ENCODE data around the gene CBX1.
"Not testable (repeated sequence)": the region's sequence is repeated elsewhere in the genome, so short reads cannot be mapped to it uniquely, and the experiment has no call there.

The CBX1 gene

DNA sequence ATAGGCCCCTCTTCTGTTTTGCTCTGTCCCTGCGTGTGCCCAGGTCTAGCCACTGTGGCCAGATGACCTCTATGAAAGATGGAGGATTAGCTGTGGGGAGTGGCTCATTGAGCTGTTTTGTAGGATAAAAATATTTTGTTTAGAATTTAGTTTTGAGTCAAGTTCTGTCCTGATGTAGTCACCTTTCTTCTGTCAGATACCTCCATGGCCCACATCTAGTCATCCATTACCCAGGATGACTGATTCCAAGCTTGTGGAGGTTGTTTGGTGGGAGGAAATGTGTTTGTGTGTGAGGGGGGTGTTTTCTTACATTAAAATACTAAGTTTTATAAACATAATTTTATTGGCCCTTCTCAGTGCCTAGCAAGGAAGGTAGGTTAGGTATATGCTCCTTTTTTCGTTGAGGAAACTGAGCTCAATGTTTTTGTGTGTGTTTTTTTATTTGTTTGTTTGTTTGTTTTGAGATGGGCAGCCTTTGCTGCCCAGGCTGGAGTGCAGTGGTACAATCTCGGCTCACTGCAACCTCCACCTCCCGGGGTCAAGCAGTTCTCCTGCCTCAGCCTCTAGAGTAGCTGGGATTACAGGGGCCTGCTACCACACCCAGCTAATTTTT lies 22.6 kb upstream of the CBX1 start:
- no peak for DNase-seq (ENCODE audit: low read depth in 3 of 3)

- no peak for DNase-seq (ENCODE audit: low read depth in 3 of 3)
Measured at GRCh38 chr17:48123111-48123510, 21.8 kb upstream of the CBX1 start.

DNA sequence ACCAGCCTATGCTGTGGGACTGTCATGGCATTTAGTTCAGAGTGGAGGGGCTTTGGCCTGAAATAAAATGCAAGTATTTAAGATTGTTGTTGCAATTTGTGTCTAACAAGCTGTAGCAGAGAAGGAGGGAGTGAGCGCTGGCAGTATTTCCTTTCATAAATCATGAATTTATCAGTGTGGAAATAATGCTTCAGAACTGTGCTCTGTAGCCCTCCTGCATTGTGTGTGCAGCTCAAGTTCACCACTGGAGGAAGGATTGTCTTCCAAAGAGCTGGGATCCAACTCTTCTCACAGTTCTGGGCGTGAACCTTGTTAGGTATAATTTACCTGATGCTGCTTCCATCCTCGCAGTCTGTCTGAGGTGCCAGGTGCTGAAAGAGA lies 21.4 kb upstream of the CBX1 start:
- no peak for DNase-seq (ENCODE audit: low read depth in 3 of 3)

DNA sequence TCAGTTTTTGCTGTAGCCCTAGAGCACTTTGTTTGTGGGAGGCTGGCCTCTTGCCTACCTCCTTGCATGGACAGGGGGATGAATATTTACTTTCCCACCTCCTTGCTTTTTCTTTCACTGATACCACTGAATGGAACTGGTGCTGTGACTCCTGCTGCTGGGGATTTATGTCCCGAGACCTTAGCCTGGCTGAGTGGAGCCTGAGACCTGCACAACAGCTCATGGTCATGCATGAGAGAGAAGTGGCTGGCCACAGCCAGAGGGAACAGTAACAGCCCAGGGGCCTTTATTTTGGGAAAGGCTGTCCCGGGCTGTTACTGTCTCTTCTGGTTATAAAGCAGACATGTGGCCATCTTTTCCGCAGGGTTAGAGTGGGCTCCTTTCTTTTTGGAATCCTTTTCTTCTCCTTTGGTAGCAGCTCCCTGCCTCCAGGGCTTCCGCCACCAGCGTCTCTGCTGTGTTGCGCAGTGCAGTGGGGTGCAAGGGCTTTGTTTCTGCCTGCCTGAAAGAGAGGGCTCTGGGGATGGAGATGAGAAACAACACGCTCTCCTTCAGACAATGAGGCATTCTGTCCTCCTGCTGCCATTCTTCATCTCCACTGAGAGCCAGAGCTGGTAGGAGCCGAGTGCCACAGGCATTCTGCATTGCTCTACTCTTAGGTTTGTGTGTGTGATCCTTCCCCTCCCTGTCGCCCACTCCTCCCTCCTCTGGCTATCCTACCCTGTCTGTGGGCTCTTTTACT lies 20.8 kb upstream of the CBX1 start:
- no peak for DNase-seq (ENCODE audit: low read depth in 3 of 3)

DNA sequence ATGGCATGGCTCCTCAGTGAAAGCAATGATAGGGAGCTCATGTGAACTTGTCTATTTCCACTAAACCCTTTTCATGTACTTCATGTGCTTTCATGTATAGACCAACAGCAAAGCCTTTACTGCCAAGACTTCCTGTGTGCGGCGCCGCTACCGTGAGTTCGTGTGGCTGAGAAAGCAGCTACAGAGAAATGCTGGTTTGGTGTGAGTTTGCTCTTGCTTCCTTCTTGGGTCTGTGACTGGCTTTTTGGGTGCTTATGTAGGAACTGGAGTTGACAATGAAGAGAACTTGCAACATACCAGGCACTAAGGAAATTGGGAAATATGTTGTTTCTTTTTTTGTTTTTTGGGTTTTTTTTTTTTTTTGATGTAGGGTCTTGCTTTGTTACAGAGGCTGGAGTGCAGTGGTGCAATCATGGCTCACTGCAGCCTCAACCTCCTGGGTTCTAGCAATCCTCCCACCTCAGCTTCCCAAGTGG lies 12.0 kb upstream of the CBX1 start:
- peak in 1 of 3 experiments; percentile 8 for DNase-seq (ENCODE audit: low read depth in 3 of 3)

GRCh38 chr17:48111937-48112241 lies 10.6 kb upstream of the CBX1 start:
- no peak for DNase-seq (ENCODE audit: low read depth in 3 of 3)

DNA sequence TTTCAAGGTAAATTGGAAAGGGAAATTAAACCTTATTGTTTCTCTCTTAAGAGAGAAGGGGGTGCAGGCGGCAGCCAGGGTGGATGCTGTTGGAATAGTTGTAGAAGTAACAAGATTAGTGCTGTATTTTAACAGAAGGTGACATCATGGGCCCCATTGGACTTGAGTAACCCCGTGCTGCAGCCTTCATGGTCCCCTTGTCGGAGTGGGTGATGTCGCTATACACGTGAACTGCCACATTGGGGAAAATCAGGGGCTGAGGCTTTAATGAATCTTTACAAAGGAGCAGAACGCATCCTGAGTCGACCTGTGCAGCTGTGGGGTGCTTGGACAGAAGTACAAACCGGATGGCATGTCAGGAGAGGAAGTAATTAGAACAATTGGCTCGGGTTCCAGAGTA lies 9.5 kb upstream of the CBX1 start:
- DNase-seq (ENCODE audit: low read depth in 3 of 3), result no peak

- peak; percentile 84 to 94 (median 87) for DNase-seq (ENCODE audit: low read depth in 3 of 3)
Measured at GRCh38 chr17:48107137-48108055, 6.1 kb upstream of the CBX1 start, which contains the start of gene SNX11. Gene SNX11 (plus strand): TSS chr17:48107766. CDS start chr17:48112044, 4,278 bp downstream.

GRCh38 chr17:48106802-48107136 lies 5.5 kb upstream of the CBX1 start:
- DNase-seq (ENCODE audit: low read depth in 3 of 3), result no peak

DNA sequence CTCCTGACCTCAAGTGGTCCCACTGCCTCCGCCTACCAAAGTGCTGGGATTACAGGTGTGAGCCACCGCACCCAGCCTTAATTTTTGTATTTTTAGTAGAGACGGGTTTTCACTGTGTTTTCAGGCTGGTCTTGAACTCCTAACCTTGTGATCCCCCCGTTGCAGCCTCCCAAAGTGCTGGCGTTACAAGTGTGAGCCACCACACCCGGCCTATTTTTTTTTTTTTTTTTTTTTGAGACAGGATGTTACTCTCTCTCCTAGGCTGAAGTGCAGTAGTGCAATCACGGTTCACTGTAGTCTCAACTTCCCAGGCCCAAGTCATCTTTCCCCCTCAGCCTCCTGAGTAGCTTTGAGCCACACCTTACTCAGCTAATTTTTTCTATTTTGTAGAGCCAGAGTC lies 3.2 kb upstream of the CBX1 start:
- DNase-seq (ENCODE audit: low read depth in 3 of 3), result no peak

DNA sequence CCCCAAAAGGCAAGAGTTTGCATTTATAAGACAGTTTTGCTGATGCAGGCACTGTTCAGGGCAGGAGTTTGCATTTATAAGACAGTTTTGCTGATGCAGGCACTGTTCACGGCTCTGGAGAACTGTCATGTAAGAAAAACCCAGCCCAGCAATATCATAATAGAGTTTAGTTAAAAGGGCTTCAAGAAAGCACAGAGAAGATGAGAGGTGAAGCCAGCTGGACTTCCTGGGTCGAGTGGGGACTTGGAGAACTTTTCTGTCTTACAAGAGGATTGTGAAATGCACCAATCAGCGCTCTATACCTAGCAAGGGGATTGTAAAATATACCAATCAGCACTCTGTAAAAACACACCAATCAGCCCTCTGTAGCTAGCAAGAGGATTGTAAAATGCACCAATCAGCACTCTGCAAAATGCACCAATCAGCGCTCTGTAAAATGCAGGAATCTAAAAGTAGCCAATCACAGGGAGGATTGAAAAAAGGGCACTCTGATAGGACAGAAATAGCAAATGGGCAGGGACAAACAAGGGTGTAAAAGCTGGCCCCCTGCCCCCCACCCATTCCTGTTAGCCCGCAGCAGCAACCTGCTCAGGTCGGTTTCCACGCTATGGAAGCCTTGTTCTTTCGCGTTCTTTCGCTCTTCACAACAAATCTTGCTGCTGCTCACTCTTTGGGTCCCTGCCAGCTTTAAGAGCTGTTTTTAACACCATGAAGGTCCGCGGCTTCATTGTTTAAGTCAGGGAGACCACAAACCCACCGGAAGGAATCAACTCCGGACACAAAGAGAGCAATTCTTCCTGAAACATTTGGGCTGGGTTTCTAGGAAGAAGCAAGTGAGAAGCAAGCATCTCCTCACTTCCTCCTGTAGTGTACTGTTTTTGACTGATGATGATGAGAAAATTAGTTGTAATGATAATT lies 1.8 kb upstream of the CBX1 start:
- no peak for DNase-seq (ENCODE audit: low read depth in 3 of 3)

DNA sequence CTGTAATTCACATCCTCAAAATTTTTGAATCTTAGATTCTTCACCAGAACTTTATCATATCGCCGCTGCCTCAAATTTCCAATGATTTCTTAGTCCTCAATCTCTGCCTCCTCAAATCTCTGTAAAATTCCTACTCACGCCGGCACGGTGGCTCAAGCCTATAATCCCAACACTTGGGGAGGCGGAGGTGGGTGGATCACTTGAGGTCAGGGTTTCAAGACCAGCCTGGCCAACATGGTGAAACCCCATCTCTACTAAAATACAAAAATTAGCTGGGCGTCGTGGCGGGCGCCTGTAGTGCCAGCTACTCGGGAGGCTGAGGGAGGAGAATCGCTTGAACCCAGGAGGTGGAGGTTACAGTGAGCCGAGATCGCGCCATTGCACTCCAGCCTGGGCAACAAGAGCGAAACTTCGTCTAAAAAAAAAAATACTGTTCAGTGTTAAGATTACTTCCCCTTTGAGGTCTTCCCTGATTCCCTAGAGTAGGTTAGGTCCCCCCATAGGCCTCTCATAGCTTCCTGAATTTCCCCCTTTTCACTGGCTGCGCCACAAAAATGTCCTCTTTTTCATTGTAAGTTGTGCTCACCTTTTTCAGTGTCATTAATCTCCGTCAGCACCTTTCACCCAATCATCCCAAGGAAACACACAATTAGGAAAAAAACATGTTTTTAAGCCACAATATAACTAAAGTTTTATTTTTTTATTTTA lies 919 bp upstream of the CBX1 start:
- no peak for DNase-seq (ENCODE audit: low read depth in 3 of 3)

DNA sequence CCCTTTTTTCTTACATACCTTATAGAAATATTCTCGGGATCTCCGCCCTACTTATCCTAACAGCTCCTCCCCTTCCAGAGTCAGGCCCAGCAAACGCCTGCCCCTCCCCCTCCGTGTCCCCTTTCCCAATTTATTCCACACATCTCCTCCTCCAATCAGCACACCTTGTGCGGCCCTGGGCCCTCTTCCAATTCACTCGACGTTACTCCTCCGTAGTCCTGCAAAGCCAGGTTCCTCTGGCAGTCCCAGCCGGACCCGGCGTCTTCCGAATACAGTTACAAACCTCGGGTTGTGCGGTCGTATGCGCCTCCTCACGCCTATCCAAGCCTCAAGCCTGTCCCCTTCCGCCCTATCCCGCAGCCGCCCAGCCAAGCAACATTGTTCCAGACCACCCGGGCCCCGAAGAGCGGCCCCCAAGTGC lies 677 bp downstream of the CBX1 start:
- DNase-seq (ENCODE audit: low read depth in 3 of 3), result no peak

DNA sequence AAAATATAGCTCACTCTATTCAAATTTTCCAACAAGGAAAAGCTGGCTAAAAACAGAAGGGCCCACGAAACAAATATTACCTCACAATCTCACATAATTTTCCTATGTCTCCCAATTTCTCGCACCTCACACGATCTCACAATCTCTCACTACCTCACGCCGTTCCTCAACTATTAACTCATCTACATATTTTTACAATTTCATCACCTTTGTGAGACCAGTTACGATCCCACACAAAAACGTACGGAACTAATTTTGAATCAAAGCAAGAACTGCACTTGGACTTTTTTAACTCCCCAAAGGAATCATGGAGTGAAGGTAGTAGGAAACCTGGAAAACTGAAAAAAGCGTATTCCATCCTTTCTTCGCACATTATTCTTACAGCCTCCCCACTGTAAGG lies 1.1 kb downstream of the CBX1 start:
- no peak for DNase-seq (ENCODE audit: low read depth in 3 of 3)

DNA sequence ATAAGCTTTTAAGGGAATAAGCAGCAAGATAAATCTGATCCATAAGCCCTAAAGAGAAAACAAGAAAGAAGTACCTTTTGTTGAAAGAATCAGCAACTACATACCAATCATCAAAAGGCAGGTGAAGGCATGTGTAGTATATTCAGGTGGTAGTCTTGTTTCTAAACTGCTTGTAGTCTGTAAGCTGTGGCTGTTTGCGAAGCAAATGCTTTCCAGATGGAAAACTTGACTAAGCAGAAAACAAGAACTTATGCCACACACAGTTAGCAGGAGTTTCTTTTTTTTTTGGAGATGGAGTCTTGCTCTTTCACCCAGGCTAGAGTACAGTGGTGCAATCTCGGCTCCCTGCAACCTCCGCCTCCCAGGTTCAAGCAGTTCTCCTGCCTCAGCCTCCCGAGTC lies 5.7 kb downstream of the CBX1 start:
- no peak for DNase-seq (ENCODE audit: low read depth in 3 of 3)

DNA sequence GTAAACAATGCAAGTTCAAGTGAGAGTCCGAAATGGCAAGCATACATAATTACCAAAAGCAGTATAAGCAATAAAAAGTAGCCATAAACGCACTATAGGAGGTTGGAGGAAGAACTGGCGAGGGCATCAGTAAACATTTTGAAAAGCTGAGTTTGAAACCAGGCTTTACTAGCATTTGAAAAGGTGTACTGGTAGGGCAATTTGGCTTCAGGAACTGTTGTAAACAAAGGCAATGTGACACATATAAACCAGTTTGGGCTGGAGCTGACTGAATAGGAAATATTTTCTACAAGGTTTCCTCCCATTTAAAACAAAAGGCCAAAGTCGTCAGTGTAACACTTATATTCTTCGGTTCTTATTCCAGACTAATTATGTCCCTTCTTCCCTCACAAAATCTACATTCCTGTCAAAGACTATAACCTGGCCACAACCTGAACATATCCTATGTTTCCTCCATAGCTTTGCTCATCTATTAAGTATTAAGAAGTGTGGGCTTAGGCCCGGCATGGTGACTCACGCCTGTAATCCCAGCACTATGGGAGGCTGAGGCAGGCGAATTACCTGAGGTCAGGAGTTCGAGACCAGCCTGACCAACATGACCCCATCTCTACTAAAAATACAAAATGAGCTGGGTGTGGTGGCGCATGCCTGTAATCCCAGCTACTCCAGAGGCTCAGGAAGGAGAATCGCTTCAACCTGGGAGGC lies 7.8 kb downstream of the CBX1 start:
- no peak for DNase-seq (ENCODE audit: low read depth in 3 of 3)

- DNase-seq (ENCODE audit: low read depth in 3 of 3), result no peak
Measured at GRCh38 chr17:48084932-48085331, 16.3 kb downstream of the CBX1 start.

DNA sequence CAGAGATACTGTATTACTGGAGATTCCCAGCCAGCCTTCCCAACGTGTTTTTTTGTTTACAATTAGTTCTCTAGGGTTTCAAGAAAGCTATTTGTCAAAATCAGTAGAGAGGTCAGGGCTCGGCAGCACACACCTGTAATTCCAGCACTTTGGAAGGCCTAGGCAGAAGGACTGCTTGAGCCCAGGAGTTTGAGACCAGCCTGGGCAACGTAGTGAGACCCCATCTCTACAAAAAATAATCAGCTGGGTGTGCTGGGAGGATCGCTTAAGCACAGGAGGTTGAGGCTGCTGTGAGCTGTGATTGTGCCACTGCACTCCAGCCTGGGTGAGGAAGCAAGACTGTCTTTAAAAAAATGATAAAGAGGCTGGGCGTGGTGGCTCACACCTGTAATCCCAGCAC lies 19.4 kb downstream of the CBX1 start:
- no peak for DNase-seq (ENCODE audit: low read depth in 3 of 3)

DNA sequence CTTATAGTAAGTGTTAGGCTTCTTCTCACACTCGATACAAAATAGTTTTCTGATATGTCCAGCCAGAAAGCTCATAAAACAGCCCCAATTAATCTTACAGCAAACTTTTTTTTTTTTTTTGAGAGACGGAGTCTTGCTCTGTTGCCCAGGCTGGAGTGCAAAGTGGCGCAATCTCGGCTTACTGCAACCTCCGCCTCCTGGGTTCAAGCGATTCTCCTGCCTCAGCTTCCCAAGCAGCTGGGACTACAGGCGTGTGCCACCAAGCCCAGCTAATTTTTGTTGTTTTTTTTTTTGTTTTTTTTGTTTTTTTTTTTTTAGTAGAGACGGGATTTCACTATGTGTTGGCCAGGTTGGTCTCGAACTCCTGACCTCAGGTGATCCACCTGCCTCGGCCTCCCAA lies 24.1 kb downstream of the CBX1 start:
- DNase-seq (ENCODE audit: low read depth in 3 of 3), result not testable (repeated sequence)

DNA sequence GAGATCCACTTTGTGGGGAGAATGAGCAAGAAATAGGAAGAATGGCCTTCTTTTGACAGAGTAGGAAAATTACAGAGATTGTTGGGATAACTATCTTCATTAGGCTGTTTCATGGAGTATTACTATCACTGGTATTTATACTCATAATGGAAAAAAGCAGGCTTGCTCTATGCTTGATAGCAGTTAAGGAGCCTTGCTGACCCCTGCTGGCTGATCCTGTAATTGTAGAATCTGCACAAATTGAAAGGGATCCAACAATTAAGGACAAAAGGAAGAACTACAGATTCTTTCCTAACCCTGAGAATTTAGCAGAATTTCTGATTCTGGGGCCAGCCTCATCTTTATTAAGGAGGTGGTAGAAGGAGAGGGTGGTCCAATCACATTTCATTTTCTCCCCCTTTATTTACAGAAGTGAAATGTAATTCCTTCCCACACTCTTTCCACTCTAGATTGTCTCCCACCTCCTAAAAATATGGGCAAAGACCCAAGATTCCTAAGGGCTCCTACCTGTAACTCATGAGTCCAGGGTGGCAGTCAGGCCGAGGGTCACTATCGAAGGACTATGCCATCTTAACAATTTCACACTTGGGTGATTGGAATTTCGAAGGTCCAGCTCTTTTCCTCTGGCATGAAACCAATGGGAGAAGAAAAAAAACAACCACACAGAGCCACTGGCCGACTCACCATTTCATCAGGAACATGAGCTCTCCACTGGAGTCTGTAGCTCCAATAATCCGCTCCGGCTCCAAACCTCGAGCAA lies 26.8 kb downstream of the CBX1 start:
- peak; percentile 42 to 59 (median 51) for DNase-seq (ENCODE audit: low read depth in 3 of 3)

Measured in stimulated activated CD4-positive, alpha-beta T cell treated with anti-CD3 and anti-CD28 coated beads, TNF-alpha, amount 100 ng/mL, for 24 hours (primary cell).